Fibroblast of villous mesenchyme (primary cell): Measurements from ENCODE around the gene FGF8. TPM values are rescaled to one million over a fixed set of nuclear protein-coding genes. Genes with fewer than 3 reads are reported as not detected.

Source experiments
- DNase-seq: peaks from one replicate; pipeline ENCODE4 v3.0.0-alpha.2; 2010; ENCODE audit warnings: low read depth
- H3K4me3 ChIP-seq: 2 replicates; pipeline ENCODE4 v1.5.1; 2011; ENCODE audit warnings: low read depth, mild to moderate bottlenecking, low read length
- CTCF ChIP-seq: IDR thresholded peaks from 2 replicates; pipeline ENCODE4 v1.5.1; 2012; ENCODE audit warnings: low read depth, mild to moderate bottlenecking, low read length; ENCODE audit not compliant: insufficient read depth
- total RNA-seq: library from RNA; depleted of rRNA; stranded (reverse); fragments of >200 nt; gene quantifications from 2 replicates; pipeline ENCODE4 v1.2.3, GENCODE V29; 2012

The FGF8 gene
- total RNA-seq, 1 donor: not detected

- no peak overlapping the region for H3K4me3 ChIP-seq
- no peak for TF ChIP-seq CTCF
- DNase-seq: no peak
These were observed 13.2 kb downstream of the FGF8 start for GRCh38 chr10:101762736-101763135.

GRCh38 chr10:101761226-101761625 lies 14.7 kb downstream of the FGF8 start:
- H3K4me3 ChIP-seq: no peak overlapping the region
- no peak for TF ChIP-seq CTCF
- DNase-seq: no peak

GRCh38 chr10:101760510-101760909 lies 15.4 kb downstream of the FGF8 start:
- no peak overlapping the region for H3K4me3 ChIP-seq
- no peak for TF ChIP-seq CTCF
- no peak for DNase-seq

GRCh38 chr10:101759309-101760247 lies 16.3 kb downstream of the FGF8 start:
- no peak for DNase-seq
- TF ChIP-seq CTCF: no peak

GRCh38 chr10:101758858-101759257 lies 17.1 kb downstream of the FGF8 start:
- DNase-seq: no peak
- no peak overlapping the region for H3K4me3 ChIP-seq
- TF ChIP-seq CTCF: no peak

More at GRCh38 chr10:101759309-101760247, 16.3 kb downstream of the FGF8 start:
- no peak overlapping the region for H3K4me3 ChIP-seq

- no peak for TF ChIP-seq CTCF
- no peak overlapping the region for H3K4me3 ChIP-seq
- no peak for DNase-seq
These were observed 23.7 kb downstream of the FGF8 start for GRCh38 chr10:101752241-101752640.
